ENCODE data around the gene OR10AD1.

DNA sequence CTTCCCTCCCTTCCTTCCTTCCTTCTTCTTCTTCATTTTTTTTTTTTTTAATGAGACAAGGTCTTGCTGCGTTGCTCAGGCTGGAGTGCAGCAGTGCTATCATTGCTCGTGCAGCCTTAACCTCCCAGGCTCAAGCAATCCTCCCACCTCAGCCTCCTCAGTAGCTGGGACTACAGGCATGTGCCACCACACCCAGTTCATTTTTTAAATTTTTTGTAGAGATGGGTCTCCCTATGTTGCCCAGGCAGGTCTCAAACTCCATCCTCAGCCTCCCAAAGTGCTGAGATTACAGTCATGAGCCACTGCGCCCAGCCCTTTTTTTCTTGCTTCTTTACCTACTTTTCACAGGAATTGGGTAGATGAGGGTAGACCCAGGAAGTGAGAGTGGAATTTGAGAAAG lies 1.6 kb downstream of the OR10AD1 start:
- TF ChIP-seq, protein P1, sequence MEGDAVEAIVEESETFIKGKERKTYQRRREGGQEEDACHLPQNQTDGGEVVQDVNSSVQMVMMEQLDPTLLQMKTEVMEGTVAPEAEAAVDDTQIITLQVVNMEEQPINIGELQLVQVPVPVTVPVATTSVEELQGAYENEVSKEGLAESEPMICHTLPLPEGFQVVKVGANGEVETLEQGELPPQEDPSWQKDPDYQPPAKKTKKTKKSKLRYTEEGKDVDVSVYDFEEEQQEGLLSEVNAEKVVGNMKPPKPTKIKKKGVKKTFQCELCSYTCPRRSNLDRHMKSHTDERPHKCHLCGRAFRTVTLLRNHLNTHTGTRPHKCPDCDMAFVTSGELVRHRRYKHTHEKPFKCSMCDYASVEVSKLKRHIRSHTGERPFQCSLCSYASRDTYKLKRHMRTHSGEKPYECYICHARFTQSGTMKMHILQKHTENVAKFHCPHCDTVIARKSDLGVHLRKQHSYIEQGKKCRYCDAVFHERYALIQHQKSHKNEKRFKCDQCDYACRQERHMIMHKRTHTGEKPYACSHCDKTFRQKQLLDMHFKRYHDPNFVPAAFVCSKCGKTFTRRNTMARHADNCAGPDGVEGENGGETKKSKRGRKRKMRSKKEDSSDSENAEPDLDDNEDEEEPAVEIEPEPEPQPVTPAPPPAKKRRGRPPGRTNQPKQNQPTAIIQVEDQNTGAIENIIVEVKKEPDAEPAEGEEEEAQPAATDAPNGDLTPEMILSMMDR (conservative IDR thresholded peaks at IDR 0.05; ENCODE audit: low read length), result no peak
- TF ChIP-seq EZH2phosphoT487 (IDR thresholded peaks at IDR 0.05; ENCODE audit: borderline replicate concordance, low read depth, low read length), result no peak
